Fibroblast of the conjunctiva (primary cell): ENCODE measurements around the gene OTUB2.

ENCODE experiments used
- DNase-seq: peaks from one replicate; pipeline ENCODE4 v3.0.0-alpha.2; 2010; ENCODE audit warnings: low read depth

OTUB2 gene

DNA sequence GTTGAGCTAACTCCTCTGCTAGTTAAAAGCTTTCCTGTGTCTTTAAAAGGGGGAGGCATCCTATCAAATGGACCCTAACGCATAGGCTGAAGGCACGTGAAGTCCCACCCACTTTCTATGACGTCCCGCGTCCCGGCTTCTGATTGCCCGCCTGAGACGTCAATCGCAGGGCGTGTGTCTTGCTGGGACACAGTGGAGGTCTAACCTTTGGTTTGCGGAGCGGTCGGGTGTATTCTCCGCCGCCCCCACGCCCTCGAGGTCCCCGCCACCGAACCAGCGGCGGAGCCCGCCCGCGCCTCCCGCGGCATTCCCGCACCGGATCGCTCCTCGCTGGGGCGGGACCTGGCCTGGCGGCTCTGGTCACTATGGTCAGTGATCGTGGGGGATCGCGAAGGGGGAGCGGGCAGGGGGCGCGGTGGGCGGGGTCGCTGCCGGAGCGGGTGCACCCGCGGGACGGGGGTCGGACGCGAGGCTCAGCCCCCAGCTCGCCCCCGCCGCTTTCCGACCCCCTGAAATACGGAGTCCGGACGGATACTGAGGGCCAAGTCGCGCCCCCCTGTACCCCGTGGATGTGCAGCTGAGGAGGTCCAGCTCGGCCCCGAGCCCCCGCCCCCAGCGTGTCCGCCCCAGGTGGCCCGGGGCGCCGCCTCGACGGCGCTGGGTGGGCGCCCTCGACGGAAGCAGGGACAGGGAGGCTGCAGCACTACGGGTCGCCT is at the start of gene OTUB2:
Gene OTUB2, plus strand, starts transcription at position 168 of the 716 bp plus-strand sequence. Its CDS starts 198 bp downstream, at position 366.
- DNase-seq: peak; percentile 97

DNA sequence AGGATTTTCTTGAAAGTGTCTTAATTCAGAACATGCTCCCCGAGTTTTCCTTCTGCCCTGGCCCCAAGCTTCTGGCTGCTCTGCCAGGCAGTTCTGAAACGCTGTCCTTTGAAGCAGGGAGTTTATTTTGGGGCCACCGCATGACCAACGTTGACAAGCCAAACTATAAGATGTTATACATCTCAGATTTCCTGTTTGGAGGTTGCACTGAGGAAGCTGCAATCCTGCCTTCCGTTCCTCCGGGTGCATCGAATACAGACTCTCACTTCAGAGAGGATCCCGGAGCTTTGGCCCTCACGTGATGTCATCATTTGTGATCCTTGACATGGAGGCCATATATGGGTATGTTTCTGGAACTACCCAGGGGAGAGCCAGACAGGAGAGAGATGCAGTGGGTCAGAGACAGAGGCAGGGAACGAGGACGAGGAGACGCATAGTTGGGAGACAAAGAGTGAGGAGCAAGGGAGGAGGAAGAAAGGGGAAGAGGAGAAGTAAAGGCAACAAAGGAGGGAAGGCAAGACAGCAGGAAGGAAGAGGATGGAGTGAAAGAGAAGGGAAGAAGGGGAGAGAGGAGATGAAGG is 49.6 kb upstream of the OTUB2 start, which contains the start of gene ASB2:
Gene ASB2, minus strand, starts transcription at position 94 of the 581 bp plus-strand sequence. CDS start 12,031 bp downstream, outside the sequence.
- no peak for DNase-seq

DNA sequence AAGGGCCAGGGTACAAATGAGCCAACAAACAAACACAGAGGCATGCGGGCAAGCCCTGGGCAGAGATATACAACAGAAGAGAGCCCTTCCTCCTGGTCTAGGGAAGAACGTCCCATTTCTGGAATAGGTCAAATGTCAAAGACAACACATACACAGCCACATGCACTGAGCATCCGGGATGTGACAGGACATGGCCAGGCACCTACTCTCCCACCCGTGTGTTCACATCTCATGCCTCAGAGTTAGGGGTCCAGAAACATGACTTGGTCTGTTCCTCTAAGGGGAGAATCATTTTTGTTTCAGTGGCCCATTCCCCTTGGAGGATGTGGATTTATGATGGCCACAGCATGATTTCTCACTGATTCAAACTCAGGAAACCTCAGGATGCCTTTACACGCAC is 49.0 kb upstream of the OTUB2 start:
- DNase-seq: no peak

DNA sequence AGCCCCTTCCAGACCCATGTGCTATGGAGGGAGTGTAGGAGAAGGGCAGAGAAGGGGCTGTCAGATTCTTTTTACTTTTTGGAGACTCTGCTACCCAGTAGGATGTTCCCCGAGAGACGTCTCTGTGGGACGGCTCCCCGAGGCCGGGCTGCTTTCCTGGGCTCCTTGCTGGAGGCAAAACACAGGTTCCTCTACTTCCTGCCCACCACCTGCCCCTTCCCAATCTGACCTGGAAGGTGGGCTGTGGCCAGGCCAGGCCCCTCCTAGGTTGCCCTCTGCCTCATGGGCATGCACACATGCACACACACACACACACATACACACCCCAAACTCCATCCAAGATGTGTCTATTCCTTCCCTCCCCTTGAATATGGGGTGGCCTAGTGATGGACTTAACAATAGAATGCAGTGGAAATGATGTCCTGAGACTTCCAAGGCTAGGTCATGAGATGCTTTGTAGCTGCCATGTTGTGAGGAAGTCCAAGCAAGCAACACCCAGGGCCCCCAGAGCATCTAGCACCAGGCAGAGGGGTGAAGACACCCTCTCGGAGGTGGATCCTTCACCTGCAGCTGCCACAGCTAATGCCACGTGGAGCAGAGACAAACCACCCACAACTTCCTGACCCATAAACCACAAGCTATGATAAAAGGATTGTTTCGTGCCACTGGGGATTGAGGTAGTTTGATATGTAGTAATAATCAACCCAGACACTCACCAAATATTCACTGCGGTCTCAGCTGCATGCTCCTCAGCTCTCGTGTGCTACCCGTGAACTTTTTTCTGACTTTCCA is 48.2 kb upstream of the OTUB2 start:
- DNase-seq: no peak

DNA sequence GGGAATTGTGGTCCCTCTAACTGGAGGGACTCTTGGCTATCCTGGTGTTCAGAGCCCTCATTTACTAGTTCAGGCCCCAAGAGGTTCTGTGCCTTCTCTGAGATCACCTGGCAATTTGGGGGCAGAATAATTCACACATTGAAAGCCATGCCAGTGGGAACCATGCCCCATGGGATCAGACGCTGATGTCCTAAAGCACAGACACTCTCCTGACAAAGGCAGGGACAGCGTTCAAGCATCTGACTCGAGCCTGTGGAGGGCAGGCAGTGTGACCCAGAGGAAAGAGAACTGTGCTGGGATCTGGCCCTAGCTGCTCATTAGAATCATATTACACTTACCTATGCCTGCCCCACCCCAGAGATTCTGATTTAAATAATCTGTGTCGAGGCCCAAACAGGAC is 47.4 kb upstream of the OTUB2 start:
- DNase-seq: no peak

DNA sequence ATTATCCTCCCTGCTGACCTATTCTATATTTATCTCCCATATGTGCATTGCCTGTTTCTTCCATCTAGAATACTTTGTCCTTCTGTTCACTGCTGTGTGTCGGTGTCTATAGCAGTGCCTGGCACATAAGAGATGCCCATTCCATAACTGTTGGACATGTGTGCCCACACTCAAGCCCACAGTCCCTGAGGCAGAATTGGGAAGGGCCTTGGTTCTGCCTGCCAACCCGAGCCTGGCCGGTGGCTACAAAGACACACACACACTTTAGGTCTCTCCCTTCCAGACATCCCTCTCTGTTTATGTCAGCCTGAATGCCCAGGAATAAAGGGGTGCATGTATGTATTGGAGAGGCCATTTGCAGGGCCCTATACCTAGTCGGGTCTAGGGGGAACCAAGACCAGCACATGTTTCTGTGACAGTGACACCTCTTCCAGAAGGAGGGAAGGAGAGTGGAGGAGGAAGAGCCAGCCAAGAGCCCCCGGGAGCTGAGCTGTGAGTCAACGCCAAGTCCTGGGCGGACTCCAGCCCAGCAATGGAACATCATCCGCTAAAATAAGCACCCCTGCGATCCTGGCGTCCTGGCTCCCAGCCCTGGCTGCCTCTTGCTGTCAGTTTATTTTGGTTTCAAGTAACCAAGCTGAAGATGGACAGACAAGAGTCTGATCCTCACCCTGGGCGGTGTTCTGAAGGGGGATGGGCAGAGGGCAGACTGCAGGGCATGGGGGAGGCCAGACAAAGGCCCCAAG is 45.5 kb upstream of the OTUB2 start:
- DNase-seq: no peak

DNA sequence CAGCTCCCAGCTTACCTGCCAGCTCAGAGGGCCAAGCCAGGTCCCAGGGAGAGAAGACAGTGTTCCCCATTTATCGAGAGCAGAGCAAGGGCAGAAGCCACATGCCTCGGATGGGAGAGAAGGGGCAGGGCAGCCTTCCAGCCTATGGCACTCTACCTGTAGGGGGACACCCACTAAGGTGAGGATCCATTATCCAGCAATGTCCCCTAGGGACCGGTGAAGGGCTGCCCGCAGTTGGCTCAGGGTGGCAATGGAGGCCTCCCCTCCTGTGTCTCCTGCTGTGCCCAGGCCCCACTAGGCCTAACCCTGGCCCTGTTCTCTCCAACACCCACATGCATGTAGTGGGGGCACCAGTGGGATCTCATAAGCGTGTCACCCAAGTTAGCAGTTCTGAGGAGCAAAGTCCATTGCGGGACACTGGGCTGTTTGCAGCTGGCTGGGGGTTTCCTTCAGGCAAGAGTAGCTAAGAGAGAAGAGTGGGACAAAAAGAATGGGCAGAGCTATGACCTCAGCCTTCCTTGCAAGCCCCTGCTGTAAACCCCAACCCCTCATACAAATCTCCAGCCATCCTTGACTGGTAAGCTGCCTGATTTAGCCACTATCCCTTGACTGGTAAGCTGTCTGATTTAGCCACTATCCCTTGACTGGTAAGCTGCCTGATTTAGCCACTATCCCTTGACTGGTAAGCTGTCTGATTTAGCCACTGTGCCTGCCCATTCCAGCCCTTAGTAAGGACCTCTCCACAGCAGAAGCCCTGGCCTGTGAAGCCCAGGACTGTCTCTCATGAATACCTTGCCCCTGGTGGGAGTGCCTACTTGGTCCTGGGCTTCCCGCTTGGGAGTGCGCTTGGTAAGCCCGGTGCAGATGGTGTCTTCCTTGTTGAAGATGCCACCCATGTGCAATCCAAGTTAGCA is 44.6 kb upstream of the OTUB2 start:
- no peak for DNase-seq

DNA sequence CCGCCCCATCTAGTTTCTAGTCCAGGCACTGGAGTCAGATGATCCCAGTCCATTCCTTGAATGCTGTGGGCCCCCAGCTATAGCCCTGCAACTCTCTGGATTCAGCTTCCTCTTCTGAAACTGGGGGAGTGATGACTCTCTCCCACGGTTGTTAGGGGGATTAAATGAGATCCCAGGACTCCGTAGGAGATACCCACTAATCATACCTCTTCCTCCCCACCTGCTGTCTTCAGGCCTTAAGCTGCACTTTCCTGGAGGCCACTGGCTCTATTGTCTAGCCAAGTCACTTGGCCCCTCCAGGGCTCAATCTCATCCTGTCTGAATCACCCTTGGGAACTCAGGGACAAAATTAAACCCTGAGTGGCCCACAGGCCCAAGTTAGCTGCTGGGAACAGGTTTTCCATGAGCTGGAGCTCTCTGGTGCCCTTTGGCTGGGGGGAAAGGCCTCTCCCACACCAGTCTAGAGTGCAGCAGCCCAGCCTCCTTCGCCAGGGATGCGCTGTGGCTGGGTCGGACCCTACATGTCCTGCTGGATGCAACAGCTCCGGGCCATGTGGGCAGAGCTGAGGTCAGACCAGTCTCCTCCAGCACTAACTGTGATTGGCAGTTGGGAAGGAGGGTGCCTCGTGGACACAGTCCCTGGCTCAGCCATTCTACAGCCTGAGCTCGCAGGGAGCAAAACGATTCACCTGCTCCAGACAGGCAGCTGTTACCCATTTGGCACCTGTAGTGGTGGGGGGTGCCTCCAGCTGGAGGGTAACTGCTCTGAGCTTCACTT is 43.7 kb upstream of the OTUB2 start:
- no peak for DNase-seq

DNA sequence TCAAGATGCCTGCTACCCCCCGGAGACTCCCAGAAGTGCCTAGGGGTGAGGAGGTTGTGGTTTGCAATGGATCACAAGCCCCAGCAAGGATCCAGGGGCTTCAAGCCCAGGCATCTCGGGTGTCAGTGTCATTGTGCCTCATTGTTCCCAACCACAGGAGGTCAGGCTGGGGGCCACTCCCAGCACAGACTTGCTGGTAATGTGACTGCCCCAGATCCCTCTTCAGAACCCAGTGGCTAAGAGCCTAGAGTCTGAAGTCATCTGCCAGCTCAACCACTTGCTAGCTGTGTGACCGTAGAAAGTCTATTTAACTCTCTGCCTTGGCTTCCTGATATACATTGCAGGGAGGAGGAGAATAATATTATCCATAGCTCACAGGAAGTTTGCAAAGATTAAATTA is 42.1 kb upstream of the OTUB2 start:
- no peak for DNase-seq

DNA sequence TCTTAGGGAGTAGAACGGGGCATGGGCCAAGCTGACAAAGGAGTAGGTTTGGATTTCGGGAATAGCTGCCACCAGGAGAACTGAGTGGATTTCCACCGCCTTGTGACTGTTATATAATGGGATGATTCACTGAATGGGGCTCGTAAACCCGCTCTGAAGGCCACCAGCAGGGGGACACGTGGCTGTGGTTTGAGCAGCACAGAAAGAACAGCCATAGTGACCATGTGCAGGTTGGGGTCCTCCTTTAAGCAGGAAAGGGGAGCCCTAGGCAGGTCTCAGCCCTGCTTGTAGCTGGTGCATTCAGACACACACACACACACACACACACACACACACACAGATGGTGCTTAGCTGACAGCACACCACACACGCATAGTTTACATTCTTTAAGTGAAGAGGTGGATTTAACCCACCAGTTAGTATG is 41.1 kb upstream of the OTUB2 start:
- no peak for DNase-seq

DNA sequence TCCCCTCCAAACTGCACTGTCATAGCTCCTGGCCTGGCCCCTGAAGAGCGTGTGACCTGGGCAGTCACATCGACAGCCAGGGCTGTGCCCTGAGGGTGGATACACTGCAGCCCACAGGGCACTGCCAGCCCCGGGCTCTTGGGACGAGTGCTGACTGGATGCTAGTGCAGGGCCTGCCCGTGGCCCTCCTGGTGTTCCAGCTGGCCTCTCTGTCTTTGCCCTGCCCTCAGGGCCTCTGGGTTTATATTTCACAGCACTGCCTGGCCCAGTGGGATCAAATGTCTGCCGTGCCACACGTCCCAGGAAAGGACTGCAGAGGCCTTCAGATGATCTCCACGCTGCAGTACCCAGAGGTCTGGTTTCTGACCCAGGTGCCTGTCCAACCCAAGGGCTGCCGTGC is 39.2 kb upstream of the OTUB2 start:
- no peak for DNase-seq

DNA sequence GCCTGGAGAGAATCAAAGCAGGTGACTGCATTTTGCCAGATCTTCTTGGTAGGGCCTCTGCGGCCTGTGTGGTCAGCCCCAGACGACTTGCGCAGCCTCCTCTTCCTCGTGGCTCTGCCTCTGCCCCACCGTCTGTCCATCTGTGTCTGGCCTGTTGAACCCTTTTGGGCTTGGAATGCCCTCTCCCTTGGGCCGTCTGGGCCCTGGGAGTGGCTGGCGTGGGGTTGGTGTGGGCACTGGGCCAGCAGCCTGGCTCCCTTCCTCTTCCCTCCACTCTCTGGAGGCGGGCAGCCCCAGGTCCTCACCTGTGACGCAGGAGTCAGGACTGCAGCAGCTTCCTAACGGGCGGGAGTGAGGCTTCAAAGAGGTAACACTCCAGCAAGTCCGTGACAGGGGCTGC is 38.8 kb upstream of the OTUB2 start:
- no peak for DNase-seq

DNA sequence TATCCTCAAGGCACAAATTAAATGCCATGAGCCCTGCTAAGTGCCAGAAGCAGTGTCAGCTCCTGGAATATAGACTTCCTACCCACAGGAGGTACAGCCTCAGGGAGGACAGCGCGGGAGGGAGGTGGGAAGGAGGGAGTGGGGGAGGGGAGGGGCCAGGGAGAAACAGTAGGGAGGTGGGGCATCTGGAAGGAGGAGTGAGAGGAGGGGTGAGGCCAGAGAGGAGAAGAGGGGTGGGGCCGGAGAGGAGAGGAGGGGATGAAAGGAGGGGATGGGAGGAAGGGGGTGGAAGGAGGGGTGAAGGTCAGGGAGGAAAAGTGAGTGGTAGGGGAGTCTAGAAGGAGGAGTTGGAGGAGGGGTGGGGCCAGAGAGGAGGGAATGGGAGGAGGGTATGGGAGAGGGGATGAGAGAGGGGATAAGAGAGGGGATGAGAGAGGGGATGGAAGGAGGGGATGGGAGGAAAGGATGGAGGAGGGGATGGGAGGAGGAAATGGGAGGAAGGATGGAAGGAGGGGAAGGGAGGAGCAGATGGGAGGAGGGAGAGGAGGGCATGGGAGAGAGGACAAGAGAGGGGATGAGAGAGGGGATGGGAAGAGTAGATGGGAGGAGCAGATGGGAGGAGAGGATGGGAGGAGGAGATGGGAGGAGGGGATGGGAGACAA is 38.2 kb upstream of the OTUB2 start:
- no peak for DNase-seq

DNA sequence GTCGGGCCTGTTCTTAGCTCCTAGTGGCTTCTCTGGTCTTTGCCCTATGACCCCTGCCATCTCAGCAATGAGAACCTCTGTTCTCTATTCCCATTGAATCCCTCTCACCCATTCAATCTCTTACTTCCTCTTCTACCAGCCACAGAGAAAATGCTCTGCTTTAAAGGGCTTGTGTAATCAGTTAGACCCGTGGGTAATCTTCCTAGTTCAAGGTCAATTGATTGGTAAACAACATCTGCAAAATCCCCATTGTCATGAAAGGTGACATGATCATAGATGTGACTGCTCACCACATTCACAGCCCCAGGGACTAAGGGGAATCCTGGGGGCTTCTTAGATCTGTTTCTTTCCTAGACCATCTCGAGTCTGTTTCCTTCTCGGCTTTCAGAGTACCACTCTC is 36.2 kb upstream of the OTUB2 start:
- DNase-seq: no peak

DNA sequence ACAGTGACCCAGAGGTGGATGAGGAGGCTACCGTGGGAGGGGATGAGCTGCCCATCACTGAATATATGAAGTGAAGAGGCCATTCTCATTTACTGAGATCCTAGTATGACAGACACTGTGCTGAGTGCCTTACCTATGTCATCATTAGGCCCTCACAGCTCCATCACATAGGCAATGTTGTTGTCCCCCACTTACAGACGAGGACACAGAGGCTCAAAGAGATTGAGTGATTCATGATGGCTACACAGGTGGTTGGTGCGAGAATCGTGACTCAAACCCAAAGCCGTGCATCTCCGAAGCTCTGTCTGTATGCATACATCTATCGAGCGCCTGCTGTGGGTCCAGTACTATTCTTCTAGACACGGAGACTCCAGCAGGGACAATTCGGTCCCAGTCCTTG is 34.9 kb upstream of the OTUB2 start:
- DNase-seq: no peak

DNA sequence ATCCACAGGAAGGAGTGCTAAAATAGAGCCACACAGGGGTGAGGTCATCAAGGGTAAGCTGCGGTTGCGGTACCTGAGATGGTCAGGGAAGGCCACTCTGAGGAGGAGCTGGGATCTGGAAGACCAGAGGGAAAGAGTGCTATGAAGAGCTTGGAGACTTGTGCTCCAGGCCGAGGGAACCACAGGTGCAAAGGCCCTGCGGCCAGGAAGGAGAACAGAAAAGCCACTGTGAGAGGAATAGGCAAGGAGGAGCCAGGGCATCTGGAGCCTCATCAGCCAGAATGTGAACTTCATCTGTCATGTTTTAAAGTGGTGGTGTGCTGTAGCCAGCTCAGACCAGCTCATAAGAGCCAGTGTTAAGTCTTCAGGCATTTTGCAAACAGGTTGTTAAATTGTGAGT is 34.5 kb upstream of the OTUB2 start:
- no peak for DNase-seq

DNA sequence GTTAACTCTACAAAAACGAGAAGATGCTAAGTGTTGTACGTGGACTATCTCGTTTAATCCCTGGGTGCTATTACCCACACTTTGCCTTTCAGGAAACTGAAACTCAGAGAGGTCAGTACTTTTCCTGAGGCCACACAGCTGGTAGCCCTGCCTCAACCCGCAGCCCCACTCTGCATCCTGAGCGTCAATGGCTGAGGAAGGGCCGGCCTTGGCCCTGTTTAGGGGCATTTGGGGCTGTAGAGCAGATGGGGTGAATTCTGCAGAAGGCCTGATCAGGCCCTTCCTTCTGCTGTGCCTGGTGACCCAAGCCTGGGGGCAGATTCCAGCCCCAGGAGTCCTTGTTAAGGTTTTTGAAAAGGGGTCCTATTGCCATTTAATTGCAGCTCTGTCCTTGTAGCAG is 32.8 kb upstream of the OTUB2 start:
- DNase-seq: no peak

DNA sequence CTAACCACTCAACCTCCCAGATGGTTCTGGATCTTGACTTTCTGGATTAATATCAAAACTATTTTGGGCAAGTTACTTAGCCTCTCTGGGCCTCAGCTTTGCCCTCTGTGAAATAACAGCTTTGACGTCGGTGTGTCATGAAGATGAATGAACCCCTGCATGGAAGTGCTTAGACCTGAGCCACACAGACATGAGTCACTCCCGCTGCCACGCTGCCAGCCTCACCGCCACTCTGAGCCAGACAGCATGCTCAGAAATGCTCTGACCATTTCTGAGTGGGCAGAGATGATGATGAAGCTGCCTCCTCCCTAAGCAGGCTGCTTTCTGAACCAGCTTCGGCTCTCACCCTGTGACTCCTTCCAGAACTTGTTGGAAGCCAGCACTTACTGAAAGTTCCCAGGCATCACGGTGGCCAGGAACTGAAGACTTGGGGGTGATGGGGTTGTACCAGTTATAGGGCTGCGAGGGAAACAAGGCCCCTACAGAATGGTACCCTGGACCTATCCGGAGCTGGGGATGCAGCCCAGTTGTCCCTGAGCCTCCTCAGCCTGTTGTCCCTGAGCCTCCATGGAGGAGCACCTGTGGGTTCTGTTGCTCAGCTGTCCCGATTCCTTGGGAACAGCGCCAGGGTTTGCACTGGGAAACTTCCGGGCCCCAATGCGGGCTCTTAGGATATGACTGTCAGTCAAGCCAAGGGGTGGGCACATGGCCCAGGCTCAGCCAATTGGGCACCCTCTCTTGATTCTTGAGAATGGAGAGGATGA is 31.0 kb upstream of the OTUB2 start:
- no peak for DNase-seq

DNA sequence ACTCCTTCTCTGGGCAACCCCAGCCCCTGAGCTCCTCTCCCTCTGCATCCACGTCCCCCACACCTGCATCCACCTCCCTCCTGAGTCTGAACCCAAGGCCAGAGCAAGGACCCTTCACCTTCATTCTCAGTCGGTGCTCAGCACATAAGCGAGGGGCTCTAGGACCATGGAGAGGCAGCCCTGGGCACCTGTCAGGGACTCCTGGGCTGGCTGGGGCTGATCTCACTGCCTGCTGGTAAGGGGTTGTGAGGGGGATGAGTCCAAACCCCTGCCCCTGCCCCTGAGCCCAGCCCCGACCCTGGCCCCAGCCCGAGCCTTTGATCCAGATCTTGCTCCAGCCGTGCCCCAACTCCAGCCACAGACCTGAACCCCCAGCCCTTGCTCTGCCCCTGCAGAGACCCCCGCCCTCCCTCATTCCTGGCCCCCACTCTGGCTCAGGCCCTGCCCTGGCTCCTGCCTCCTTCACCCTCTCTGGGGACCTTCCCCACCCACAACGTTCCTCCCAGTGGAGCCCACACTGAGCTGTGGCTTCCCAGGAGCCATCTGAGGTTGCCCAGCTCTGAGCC is 29.9 kb upstream of the OTUB2 start:
- no peak for DNase-seq
